DMS53 (cell line): ENCODE results near the gene CALML6.

Experiments used
- DNase-seq: peaks from one replicate; lab custom pipeline; 2025; lab: John Stamatoyannopoulos, UW

The CALML6 gene

GRCh38 chr1:1942753-1943656 lies 27.9 kb downstream of the CALML6 start:
- peak; percentile 66 for DNase-seq

DNA sequence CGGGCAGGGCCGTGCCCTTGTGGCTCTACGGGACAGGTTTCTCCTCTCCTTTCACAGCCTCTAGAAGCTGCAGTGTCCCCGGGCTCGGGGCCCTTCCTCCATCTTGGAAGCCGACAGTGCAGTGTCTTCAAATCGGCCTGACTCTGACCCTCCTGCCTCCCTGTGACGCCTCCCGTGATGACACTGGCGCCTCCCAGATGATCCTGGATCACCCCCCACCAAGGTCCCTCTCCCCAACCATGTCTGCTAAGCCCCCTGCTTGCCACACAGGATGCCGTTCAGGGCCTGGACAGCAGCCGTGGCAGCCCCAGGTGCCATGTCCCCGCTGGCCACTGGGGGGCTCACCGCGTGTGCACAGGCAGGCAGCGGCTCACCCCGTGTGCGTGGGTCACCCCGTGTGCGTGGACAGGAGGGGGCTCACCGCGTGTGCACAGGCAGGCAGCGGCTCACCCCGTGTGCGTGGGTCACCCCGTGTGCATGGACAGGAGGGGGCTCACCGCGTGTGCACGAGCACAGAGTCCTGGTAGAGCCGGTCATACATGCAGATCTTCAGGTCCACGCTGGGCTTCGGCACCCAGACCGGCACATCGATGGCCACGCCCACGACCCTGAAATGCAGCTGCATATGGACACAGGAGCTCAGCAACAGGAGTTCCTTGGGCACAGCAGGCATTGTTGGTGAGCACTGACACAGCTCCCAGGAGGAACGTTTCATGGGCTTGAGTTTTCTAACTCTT lies 28.9 kb downstream of the CALML6 start:
- peak; percentile 74 for DNase-seq

DNA sequence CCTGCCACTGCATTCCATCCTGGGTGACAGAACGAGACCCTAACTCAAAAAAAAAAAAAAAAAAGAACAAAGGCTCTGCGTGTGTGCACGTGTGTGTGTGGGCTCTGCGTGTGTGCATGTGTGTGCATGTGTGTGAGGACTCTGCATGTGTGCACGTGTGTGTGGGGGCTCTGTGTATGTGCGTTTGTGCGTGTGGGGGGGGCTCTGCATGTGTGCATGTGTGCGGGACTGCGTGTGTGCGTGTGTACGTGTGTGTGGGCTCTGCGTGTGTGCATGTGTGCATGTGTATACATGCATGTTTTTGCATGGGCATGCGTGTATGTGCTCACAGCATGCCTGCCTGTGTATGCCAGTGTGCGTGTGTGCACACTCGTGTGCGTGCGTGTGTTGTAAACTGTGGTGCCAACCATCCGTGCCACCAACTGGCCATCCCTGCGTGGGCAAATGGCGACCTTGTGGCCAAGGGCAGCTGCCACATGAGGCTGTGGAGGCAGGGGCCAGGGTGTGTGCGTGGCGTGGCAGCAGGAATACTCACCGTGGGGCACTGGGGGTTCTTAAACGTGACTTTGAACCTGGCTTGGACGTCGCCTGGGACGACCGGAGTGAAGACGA lies 30.8 kb downstream of the CALML6 start:
- DNase-seq = no peak

DNA sequence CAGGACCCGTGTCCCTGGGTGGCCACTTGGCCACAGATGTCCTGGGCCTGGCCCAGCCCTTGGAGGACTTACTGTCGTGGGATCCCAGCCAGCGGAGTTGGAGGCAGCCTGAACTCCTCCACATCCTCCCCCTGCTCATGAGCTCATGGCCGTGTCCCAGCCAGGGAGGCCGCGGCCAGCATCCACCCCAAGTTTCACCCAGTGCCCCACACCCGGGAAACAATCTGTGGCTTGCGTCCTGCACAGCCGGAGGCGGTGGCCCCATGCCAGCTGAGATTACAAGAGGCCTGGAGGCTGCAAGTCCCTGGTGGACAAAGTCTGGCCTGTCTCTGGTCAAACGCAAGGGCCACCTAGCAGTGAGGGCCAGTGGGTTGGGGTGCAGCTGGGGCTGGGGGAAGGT lies 31.5 kb downstream of the CALML6 start:
- no peak for DNase-seq

DNA sequence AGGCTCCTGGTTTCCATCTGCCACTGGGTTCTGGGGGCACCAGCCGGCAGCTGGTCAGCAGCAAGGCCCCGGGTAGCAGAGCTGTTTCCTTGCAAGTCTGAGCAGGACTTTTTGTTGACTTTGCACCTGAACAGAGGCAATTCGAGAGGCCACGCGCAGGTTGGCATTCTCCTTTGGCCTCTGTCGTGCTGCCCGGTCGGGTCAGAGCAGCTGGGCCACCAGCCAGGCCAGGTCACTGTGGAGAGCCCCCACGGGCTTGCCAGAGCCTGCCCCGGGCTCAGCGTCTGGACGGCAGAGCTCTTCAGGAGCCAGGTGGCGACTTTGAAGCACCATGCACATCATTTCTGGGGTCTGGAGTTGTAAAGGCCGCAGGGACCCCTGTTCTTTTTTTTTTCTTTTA lies 32.4 kb downstream of the CALML6 start:
- peak; percentile 69 for DNase-seq

DNA sequence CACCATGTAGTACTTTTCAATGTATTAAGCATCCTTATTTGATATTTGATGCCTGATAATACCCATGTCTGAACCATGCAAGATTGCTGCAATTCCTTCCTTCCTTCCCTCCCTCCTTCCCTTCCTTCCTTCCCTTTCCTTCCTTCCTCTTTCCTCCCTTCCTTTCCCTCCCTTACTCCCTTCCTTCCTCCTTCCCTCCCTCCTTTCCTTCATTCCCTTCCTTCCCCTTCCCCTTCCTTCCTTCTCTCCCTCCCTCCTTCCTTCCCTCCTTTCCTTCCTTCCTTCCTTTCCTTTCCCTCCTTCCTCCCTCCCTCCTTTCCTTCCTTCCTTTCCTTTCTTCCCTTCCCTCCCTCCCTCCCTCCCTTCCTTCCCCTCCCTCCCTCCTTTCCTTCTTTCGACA lies 33.7 kb downstream of the CALML6 start:
- no peak for DNase-seq

DNA sequence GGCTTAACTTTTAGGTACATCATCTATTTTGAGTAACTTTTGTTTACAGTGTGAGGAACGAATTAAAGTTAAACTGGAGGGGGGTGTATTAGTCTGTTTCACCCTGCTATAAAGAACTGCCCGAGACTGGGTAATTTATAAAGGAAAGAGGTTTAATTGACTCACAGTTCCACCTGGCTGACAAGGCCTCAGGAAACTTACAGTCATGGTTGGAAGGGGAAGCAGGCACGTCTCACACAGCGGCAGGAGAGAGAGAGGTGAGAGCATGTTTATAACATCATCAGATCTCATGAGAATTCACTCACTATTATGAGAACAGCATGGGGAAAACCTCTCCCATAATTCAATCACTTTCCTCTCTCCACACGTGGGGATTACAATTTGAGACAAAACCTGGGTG lies 35.9 kb downstream of the CALML6 start:
- no peak for DNase-seq

- no peak for DNase-seq
These were observed 39.0 kb downstream of the CALML6 start for GRCh38 chr1:1954015-1954414.

- peak; percentile 43 for DNase-seq
These were observed 39.9 kb downstream of the CALML6 start for GRCh38 chr1:1954831-1955441.

- DNase-seq = no peak
These were observed 40.6 kb downstream of the CALML6 start for GRCh38 chr1:1955621-1956094.

DNA sequence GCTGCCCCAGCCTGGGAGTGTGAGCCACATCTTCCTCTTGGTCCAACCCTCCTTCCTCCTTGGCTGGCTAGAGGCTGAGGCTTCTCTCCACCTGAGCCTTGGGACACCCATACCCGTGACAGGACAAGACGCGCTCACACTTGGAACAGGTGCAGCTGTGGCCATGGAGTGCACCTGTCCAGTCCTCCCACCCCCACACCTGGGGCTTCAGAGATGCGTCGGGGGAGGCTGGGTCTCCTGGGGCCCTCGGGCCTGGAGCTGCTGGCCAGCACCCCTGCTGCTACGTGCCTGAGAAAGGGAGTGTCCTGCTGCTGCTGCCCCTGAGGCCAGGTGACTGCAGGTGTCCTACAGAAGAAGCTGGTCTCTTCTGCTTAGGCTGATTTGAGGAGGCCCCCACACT lies 41.0 kb downstream of the CALML6 start:
- no peak for DNase-seq

DNA sequence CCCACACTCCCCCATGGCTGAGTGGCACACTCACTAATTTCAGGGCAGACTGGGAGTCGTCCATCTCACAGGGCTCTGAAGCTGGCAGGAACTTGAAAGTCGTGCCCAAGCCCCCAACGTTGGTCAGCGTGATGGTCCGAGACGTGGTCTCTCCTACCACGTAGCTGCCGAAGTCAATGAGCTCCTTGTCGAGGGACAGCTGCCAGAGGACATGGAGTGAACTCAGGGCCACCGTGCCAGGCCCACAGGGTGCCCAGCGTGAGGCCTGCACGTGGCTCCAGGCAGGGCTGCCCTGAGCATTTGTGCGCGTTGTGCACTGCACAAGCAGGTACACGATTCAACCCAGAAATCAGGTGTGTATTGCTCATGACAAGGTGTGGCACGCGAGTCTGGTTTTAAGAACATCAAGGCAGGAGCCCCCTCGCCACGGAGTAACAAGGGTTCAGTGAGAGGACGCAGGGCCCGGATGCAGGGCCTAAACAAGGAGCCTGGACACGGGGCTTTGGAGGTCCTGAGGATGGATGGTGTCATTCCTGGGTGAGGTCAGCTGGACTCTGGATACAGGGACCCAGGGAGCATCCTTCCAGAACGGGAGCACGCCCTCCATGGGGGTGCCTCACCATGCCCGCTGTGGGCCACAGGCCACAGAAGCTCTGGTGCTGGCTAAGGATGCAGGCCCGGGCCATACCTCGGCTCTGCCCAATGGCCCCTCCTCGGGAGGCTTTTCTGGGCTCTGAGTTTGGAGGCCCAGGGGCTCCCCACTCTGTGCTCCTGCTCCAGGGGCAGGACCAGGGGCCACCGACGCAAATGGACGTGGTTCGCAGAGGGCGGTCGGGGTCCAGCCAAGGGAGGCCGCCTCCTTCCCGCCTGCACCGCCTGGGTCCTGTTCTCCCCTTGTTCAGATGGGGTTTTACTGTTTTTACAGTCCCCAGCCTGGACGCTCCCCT lies 41.8 kb downstream of the CALML6 start:
- DNase-seq = no peak

GRCh38 chr1:1957533-1957961 lies 42.5 kb downstream of the CALML6 start:
- DNase-seq = no peak

DNA sequence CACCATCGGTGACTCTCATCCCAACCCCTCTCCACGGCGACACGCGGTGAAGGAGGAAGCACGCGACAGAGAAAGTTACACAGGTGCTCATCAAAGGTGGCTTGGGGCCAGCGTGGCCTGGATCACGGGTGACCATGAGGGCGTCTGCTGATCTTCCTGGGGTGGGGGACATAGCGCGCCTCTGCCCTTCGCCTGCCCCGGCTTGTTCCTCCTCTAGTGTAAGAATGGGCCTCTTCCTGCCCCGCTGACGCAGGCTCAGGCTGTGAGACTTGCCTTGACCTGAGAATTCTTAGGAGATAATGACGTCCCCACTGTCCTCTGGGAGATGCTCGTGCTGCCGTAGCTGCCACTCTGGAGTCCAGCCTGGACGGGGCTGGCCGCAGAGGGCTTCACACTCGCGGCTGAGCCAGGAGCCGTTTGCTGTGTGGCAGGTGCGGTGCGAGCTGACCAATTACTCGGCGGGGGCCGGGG lies 43.0 kb downstream of the CALML6 start:
- DNase-seq = no peak

GRCh38 chr1:1959459-1959839 lies 44.4 kb downstream of the CALML6 start:
- no peak for DNase-seq

DNA sequence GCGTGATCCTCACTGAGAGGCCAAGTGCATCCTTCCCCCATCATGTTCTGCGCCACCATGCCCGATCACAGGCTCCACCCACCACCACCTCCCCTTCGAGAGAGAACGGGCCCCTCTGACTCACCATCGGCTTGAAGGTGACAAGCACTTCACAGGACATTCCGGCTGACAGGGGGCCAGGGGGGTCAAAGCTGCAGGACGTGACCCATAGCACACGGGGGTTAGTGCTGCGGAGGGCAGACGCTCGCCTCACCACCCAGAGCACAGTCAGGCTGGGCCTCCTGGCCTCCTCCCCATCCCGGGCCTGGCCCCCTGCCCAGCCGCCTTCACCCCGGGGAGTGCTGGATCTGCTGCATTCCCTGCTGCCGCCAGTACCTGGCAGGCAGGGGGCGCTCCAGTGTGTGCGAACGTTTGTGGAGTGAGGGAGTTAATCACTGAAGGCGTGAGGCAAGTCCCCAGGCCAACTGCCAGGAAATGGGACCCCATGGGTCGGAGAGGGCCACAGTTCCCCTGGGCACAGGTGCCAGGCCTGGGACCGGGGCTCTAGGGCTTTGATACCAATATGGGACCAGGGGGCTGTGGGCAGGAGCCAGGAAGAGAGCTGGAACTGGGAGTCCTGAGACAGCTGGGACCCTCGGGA lies 44.9 kb downstream of the CALML6 start:
- DNase-seq = peak; percentile 90

DNA sequence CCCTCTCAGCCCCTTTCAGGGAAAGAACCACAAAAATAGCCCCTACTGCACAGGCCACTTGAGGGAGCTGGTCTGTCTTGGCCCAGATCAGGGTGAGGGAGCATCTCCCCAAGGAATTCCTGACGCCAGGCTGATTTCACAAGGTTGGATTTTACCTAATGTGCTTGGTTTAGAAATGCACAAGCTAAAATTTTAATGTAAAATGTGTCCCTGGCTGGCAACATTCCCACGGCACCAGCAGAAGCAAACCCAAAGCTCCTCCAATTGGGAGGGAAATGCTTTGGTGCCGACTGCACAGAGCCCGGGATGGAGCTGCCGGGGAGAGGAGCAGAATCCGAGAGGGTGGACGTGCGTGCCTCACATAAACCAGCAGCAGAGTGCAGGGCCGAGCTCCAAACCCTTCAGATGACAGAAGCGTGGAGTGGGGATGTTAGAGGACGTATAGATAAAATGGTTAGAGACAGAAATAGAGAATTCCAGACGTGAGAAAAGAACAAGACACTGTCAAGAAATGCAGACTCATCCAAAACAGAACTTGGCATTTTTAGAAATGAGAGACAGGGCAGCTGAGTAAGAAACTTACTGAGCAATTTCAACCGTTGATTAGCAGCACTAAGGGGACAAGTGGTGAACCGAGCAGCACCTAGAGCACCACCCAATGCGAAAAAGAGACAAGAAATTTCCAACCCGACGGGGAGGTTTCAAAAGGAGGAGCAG lies 45.6 kb downstream of the CALML6 start:
- no peak for DNase-seq

- no peak for DNase-seq
These were observed 47.7 kb downstream of the CALML6 start for GRCh38 chr1:1962752-1963151.

DNA sequence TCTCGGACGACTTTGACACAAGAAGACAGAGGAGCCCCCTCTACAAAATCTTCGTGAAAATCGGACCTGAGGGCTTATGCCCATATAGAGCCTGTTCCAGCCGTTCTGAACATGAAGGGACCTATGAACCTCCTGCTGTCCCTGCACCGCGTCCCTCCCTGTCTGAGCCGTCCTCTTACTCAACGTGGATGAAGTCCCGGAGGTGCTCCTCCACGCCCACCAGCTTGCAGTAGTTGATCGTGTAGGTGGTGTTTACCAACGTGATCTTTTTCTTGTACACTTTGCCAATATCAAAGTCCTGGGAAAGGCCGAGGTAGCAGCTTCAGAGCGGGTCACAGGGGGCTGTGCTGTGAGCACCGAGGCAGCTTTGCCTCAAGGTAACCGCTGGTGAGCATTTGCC lies 48.5 kb downstream of the CALML6 start:
- no peak for DNase-seq

- no peak for DNase-seq
These were observed 49.8 kb downstream of the CALML6 start for GRCh38 chr1:1964811-1965210.
